ENCODE results near the gene LZTR1. TPM values are rescaled to one million over a fixed set of nuclear protein-coding genes. Genes with fewer than 3 reads are reported as not detected.

The LZTR1 gene
- polyA plus RNA-seq, 2 of the 4 experiments (the other 2 are of a cell fraction), result 14.1 to 23.5 TPM

GRCh38 chr22:20979940-20980453, 2.1 kb upstream of the LZTR1 start:
- Histone ChIP-seq H3K4me1 (peaks cover 11% of the 10 kb centered on the region; the same call in 2 of the 3 replicates), H3K27ac (no peak overlapping the region), H3K4me2 (no peak overlapping the region), H3K4me3 (no peak overlapping the region), H3K9me3 (peaks cover 8% of the 10 kb centered on the region; the same call in 1 of the 3 replicates)
- TF ChIP-seq E2F6 (IDR thresholded peaks at IDR 0.05; ENCODE audit: borderline replicate concordance, low read depth) (no peak), USF2 (IDR thresholded peaks at IDR 0.05) (no peak), BHLHE40 (IDR thresholded peaks at IDR 0.05; ENCODE audit: low read depth, low read length) (no peak), JUN (IDR thresholded peaks at IDR 0.05) (no peak), POLR2A (IDR thresholded peaks at IDR 0.05; ENCODE audit: low read length) (no peak), CBX2 (IDR thresholded peaks at IDR 0.05; ENCODE audit: borderline replicate concordance, low read depth) (no peak), RAD21 (conservative IDR thresholded peaks at IDR 0.05 in 1 of 2, IDR thresholded peaks at IDR 0.05 in 1 of 2) (no peak), CTCF (IDR thresholded peaks at IDR 0.05) (no peak), MYC (IDR thresholded peaks at IDR 0.05; ENCODE audit: borderline replicate concordance, low read length) (no peak), JUNB (IDR thresholded peaks at IDR 0.05) (no peak), HOXB5 (CRISPR knock-in tag; IDR thresholded peaks at IDR 0.05) (no peak)
- 92% methylated on average over 11 of the region's 13 CpGs for WGBS (ENCODE audit: missing lambda C conversion rate)
- FAIRE-seq, result no peak
- ATAC-seq, result no peak
- ChIA-PET CTCF (interaction anchor here (2.0 kb wide), 1 partner anchor 94 kb away, joined by 7 read pairs; no protein-coding TSS in a partner anchor), POLR2A (interaction anchor here (3.7 kb wide), 1 partner anchor 95 kb away, joined by 22 read pairs; no protein-coding TSS in a partner anchor)
- DNase-seq (ENCODE audit: low read depth in 1 of 2, low spot score in 1 of 2), result no peak

- H3K27ac ChIP-seq, result no peak overlapping the region
- ChIA-PET POLR2A (interaction anchor here (3.7 kb wide), 1 partner anchor 95 kb away, joined by 22 read pairs; no protein-coding TSS in a partner anchor), CTCF (interaction anchor here (0.6 to 2.7 kb wide), 7 partner anchors 10 to 110 kb away, joined by 3 to 10 read pairs (median 4); no protein-coding TSS in a partner anchor)
- 94% methylated on average over 4 of the region's 4 CpGs for whole genome bisulfite sequencing (ENCODE audit: missing lambda C conversion rate)
- FAIRE-seq (no peak), ATAC-seq (no peak), DNase-seq (ENCODE audit: low read depth in 1 of 2, low spot score in 1 of 2) (no peak)
- no peak overlapping the region; the same call in 2 of the 3 replicates for H3K4me2 ChIP-seq
- peaks cover 11% of the 10 kb centered on the region; the same call in 2 of the 3 replicates for H3K4me1 ChIP-seq
- TF ChIP-seq MAX (IDR thresholded peaks at IDR 0.05) (no peak), HOXB13 (CRISPR knock-in tag; IDR thresholded peaks at IDR 0.05; ENCODE audit: low read depth) (no peak), FOSL2 (IDR thresholded peaks at IDR 0.05) (no peak), FOSL2 (CRISPR knock-in tag; IDR thresholded peaks at IDR 0.05) (no peak), NPAS2 (CRISPR knock-in tag; IDR thresholded peaks at IDR 0.05; ENCODE audit: borderline replicate concordance) (no peak), ZNF302 (CRISPR knock-in tag; IDR thresholded peaks at IDR 0.05) (no peak), POLR2AphosphoS2 (conservative IDR thresholded peaks at IDR 0.05; ENCODE audit: low read length) (no peak), SREBF2 (IDR thresholded peaks at IDR 0.05) (no peak), CBX2 (IDR thresholded peaks at IDR 0.05; ENCODE audit: borderline replicate concordance, low read depth) (no peak), EHF (CRISPR knock-in tag; IDR thresholded peaks at IDR 0.05) (no peak), NFE2L2 (conservative IDR thresholded peaks at IDR 0.05; ENCODE audit: low read length) (no peak), RFX5 (IDR thresholded peaks at IDR 0.05) (no peak)
- peaks cover 8% of the 10 kb centered on the region; the same call in 1 of the 3 replicates for H3K9me3 ChIP-seq
- H3K4me3 ChIP-seq, result no peak overlapping the region
Observed at GRCh38 chr22:20980523-20980922, 1.6 kb upstream of the LZTR1 start.

Data from A549 (cell line).